Smooth muscle cell (in vitro differentiated cells): Measurements from ENCODE around the gene ARHGEF26. TPM values are rescaled to one million over a fixed set of nuclear protein-coding genes. Genes with fewer than 3 reads are reported as not detected.

ENCODE experiments used
- DNase-seq: peaks from one replicate; lab custom pipeline; 2025; ENCODE audit not compliant: unreplicated experiment; lab: John Stamatoyannopoulos, UW
- H2AFZ ChIP-seq: fragments of 200-600 bp; sonication (generic); 2 replicates; pipeline ENCODE4 v1.6.0; 2016; ENCODE audit warnings: antibody characterized with exemption, low read depth, mild to moderate bottlenecking
- H3F3A ChIP-seq: fragments of 200-600 bp; sonication (generic); 2 replicates; pipeline ENCODE4 v1.6.0; 2017; ENCODE audit warnings: antibody characterized with exemption, low read depth
- H3K27ac ChIP-seq: fragments of 200-600 bp; sonication (generic); 2 replicates; pipeline ENCODE4 v1.5.1; 2016; ENCODE audit warnings: low read depth, mild to moderate bottlenecking
- H3K27me3 ChIP-seq: fragments of 200-600 bp; sonication (generic); 2 replicates; pipeline ENCODE4 v1.6.1; 2016; ENCODE audit warnings: low read depth, mild to moderate bottlenecking
- H3K36me3 ChIP-seq: fragments of 200-600 bp; sonication (generic); 2 replicates; pipeline ENCODE4 v1.5.1; 2016; ENCODE audit warnings: low read depth
- H3K4me1 ChIP-seq: fragments of 200-600 bp; sonication (generic); 2 replicates; pipeline ENCODE4 v1.5.1; 2016; ENCODE audit warnings: low read depth
- H3K4me2 ChIP-seq: fragments of 200-600 bp; sonication (generic); 2 replicates; pipeline ENCODE4 v1.6.0; 2016; ENCODE audit warnings: mild to moderate bottlenecking
- H3K4me3 ChIP-seq: fragments of 200-600 bp; sonication (generic); 2 replicates; pipeline ENCODE4 v1.5.1; 2016; ENCODE audit warnings: mild to moderate bottlenecking
- H3K79me2 ChIP-seq: fragments of 200-600 bp; sonication (generic); 2 replicates; pipeline ENCODE4 v1.6.0; 2016; ENCODE audit warnings: low read depth, mild to moderate bottlenecking
- H3K9ac ChIP-seq: fragments of 200-600 bp; sonication (generic); 2 replicates; pipeline ENCODE4 v1.6.0; 2016; ENCODE audit warnings: low read depth
- H3K9me3 ChIP-seq: fragments of 200-600 bp; sonication (generic); replicated peaks from 2 replicates; pipeline ENCODE4 v1.5.1; 2016; ENCODE audit warnings: low read depth
- H4K20me1 ChIP-seq: fragments of 200-600 bp; sonication (generic); 2 replicates; pipeline ENCODE4 v1.6.0; 2016; ENCODE audit warnings: low read depth
- CTCF ChIP-seq: fragments of 200-600 bp; sonication (generic); IDR thresholded peaks from 2 replicates; pipeline ENCODE4 v1.5.1; 2017; ENCODE audit warnings: borderline replicate concordance, mild to moderate bottlenecking, antibody characterized with exemption; ENCODE audit not compliant: insufficient read depth, poor library complexity, severe bottlenecking
- WGBS: methylation state at CpG from one replicate; pipeline ENCODE4 v1.1.7; 2016; ENCODE audit warnings: low lambda C conversion rate; 5-methylcytosine and 5-hydroxymethylcytosine counted together
- polyA plus RNA-seq: library from polyadenylated mRNA; unstranded; fragments of >200 nt; fragmentation: Nextera tagmentation; extraction: Ambion mirVana; gene quantifications from 2 replicates; pipeline ENCODE4 v1.2.1, GENCODE V29; 2016
- total RNA-seq: library from RNA; depleted of rRNA; stranded (reverse); fragments of >200 nt; gene quantifications from 2 replicates; pipeline ENCODE4 v1.2.3, GENCODE V29; 2014

ARHGEF26 gene
- total and polyA plus RNA-seq, 2 experiments from 2014 or later = 0.83 to 1.4 TPM

GRCh38 chr3:154188437-154188836 lies 67.2 kb downstream of the ARHGEF26 start:
- H3F3A ChIP-seq = no peaks in the 10 kb centered on the region
- H3K9me3 ChIP-seq = no peaks in the 10 kb centered on the region
- DNase-seq = no peak
- no peak overlapping the region for H3K9ac ChIP-seq
- no peaks in the 10 kb centered on the region for H3K36me3 ChIP-seq
- H3K27ac ChIP-seq = no peak overlapping the region
- H3K4me3 ChIP-seq = no peak overlapping the region
- no peak overlapping the region for H2AFZ ChIP-seq
- H3K4me2 ChIP-seq = no peak overlapping the region
- TF ChIP-seq CTCF = no peak
- H3K27me3 ChIP-seq = no peaks in the 10 kb centered on the region
- H4K20me1 ChIP-seq = no peaks in the 10 kb centered on the region
- no peaks in the 10 kb centered on the region for H3K79me2 ChIP-seq
- no peaks in the 10 kb centered on the region for H3K4me1 ChIP-seq
- 35% methylated on average over 3 of the region's 3 CpGs for WGBS

GRCh38 chr3:154188846-154189245 lies 67.7 kb downstream of the ARHGEF26 start:
- H3K9ac ChIP-seq = no peak overlapping the region
- H3K4me3 ChIP-seq = no peak overlapping the region
- no peaks in the 10 kb centered on the region for H4K20me1 ChIP-seq
- H3K4me2 ChIP-seq = no peak overlapping the region
- DNase-seq = no peak
- H3K79me2 ChIP-seq = no peaks in the 10 kb centered on the region
- 67% methylated on average over 3 of the region's 3 CpGs for WGBS
- no peaks in the 10 kb centered on the region for H3K36me3 ChIP-seq
- H3K9me3 ChIP-seq = no peaks in the 10 kb centered on the region
- no peaks in the 10 kb centered on the region for H3K27me3 ChIP-seq
- no peak overlapping the region for H3K27ac ChIP-seq
- TF ChIP-seq CTCF = no peak
- H3K4me1 ChIP-seq = no peaks in the 10 kb centered on the region
- no peak overlapping the region for H2AFZ ChIP-seq
- H3F3A ChIP-seq = no peaks in the 10 kb centered on the region

- Histone ChIP-seq H3K27ac (no peak overlapping the region), H3F3A (no peaks in the 10 kb centered on the region), H3K4me3 (no peak overlapping the region), H3K9ac (no peak overlapping the region), H3K36me3 (no peaks in the 10 kb centered on the region), H3K4me1 (no peaks in the 10 kb centered on the region), H4K20me1 (no peaks in the 10 kb centered on the region), H2AFZ (no peak overlapping the region), H3K9me3 (no peaks in the 10 kb centered on the region), H3K79me2 (no peaks in the 10 kb centered on the region), H3K4me2 (no peak overlapping the region), H3K27me3 (no peaks in the 10 kb centered on the region)
- 90% methylated on average over 1 of the region's 1 CpG for WGBS
- no peak for DNase-seq
- no peak for TF ChIP-seq CTCF
These were observed 70.3 kb downstream of the ARHGEF26 start for GRCh38 chr3:154191520-154191919.

- Histone ChIP-seq H3F3A (no peaks in the 10 kb centered on the region), H4K20me1 (no peaks in the 10 kb centered on the region), H3K4me3 (no peak overlapping the region), H3K27ac (no peak overlapping the region), H3K36me3 (no peaks in the 10 kb centered on the region), H3K4me1 (no peaks in the 10 kb centered on the region), H3K4me2 (no peak overlapping the region), H3K27me3 (no peaks in the 10 kb centered on the region), H3K9ac (no peak overlapping the region), H3K9me3 (no peaks in the 10 kb centered on the region), H3K79me2 (no peaks in the 10 kb centered on the region), H2AFZ (no peak overlapping the region)
- DNase-seq = no peak
- WGBS = 91% methylated on average over 2 of the region's 2 CpGs
- no peak for TF ChIP-seq CTCF
These were observed 71.0 kb downstream of the ARHGEF26 start for GRCh38 chr3:154192225-154192624.
